WI38 (cell line): Measurements from ENCODE around the gene AHDC1.
"Not testable (repeated sequence)": the region's sequence is repeated elsewhere in the genome, so short reads cannot be mapped to it uniquely, and the experiment has no call there.

Experiments
- H3K4me3 ChIP-seq: 2 replicates; pipeline ENCODE4 v1.5.1; 2011; ENCODE audit warnings: low read depth, mild to moderate bottlenecking, control low read depth, low read length
- TF ChIP-seq, protein P1 (sequence below): IDR thresholded peaks from 2 replicates; pipeline ENCODE4 v1.5.1; 2012; ENCODE audit warnings: low read depth, mild to moderate bottlenecking, control low read depth, low read length

AHDC1 gene

DNA sequence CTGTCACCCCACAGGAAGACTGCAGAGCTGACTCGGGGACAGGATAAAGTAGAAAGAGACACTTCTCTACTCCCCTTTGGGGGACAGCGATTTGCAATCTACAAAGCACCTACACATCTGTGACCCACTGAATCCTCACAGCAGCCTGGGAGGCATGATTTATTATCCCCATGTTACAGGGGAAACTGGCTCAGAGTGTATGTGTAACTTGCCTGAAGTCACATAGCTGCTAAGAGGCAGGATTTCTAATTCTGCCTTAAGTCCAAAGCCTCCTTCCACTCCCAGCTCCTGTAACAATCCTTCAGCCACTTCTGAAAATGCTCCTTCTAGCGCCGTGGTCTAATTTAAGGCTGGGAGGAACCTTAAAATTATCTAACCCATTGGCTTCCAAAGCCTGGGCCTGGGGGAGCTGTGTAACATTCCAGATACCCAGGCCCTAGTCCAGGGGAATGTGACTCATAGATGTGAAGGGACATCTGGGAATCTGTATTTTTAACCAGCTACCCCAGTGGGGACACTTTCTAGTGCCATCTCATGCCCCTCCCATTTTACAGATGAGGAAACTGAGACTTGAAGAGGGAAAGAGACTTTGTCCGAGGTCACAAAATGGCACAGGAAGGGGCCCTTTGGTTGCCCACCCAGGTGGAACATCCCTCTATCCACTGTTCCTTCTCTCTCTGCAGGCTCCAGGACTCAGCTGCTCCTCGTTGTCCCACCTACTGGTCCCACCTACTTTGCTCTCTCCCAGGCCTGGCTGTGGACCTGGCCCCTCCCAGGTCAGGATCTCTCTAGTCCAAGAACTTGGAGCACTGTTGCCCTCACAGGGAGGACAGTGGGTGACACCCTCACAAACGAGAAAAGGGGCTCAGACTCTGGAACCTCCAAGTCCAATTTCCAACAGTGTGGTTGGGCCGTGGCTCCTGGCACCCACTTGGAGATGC lies 48.9 kb downstream of the AHDC1 start:
- H3K4me3 ChIP-seq: no peak overlapping the region
- TF ChIP-seq, protein P1, sequence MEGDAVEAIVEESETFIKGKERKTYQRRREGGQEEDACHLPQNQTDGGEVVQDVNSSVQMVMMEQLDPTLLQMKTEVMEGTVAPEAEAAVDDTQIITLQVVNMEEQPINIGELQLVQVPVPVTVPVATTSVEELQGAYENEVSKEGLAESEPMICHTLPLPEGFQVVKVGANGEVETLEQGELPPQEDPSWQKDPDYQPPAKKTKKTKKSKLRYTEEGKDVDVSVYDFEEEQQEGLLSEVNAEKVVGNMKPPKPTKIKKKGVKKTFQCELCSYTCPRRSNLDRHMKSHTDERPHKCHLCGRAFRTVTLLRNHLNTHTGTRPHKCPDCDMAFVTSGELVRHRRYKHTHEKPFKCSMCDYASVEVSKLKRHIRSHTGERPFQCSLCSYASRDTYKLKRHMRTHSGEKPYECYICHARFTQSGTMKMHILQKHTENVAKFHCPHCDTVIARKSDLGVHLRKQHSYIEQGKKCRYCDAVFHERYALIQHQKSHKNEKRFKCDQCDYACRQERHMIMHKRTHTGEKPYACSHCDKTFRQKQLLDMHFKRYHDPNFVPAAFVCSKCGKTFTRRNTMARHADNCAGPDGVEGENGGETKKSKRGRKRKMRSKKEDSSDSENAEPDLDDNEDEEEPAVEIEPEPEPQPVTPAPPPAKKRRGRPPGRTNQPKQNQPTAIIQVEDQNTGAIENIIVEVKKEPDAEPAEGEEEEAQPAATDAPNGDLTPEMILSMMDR: no peak

DNA sequence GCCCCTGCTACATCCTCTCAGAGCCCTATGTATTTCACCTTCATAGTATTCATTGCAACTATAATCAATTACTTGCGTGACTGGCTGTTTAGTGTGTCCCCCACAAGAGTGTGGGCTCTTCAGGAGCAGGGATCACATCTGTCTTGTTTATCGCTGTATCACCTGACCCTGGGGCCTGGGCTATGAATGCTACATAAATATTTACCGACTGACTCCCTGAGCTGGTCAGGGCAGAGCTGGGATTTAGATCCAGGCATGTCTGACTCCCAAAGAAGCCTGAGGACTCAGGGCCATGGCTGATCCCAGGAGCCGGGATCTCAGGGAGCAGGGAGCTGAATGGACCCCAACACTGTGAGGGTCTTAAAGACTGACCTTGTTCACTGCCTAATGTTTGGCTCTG lies 49.7 kb downstream of the AHDC1 start:
- TF ChIP-seq, protein P1: no peak
- H3K4me3 ChIP-seq: no peak overlapping the region

DNA sequence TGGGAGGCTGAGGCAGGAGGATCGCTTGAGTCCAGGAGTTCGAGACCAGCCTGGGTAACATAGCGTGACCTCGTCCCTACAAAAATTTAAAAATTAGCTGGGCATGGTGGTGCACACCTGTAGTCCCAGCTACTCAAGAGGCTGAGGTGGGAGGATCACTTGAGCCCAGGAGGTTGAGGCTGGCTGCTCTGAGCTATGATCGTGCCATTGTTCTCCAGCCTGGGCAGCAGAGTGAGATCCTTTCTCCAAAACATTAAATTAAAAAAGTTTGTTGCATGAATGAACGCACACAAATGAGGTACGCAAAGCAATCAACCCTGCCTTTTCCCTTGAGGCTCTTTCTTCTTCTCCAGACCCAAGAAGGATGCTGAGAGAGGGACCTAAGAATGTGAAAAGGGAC lies 50.1 kb downstream of the AHDC1 start:
- not testable (repeated sequence) for H3K4me3 ChIP-seq

DNA sequence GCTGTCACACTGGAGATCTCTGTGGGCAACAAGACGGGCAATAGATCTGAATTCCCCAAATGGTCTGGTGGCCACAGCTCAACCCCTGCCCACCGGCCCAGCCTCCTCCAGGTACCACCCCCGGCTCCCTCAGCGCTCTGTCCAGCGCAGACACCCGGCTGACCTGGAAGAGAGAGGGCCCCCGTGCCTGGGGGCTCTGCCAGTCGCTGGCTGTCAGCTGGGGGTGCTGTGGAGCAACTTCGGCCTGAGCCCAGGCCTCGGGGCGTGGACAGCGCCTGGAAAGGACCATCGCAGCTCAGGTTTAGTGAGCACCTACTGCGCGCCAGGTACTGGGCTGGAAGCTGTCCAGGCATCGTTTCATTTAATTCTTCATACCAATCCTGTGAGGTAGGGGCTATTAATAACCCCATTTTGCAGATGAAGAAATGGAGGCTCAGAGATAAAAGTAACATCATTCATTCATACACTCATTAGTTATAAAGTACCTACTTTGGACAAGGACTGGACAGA lies 51.0 kb downstream of the AHDC1 start:
- no peak overlapping the region for H3K4me3 ChIP-seq
- TF ChIP-seq, protein P1: no peak

DNA sequence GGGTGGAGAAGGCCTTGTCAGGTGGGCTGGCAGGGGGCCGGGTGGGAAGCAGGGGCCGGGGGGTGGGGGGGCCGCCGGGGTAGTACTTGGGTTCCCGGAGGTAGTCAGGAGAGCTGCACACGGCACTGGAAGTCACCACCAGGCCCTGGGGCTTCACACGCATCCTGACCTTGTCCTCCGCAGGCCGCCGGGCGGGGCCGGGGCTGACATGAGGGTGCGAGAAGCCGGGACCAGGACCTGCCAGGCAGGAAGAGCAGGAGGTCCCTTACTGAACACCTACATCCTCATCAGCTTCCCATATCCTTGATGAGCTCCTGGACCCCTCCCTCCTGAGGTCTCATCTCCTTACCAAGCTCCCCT lies 52.0 kb downstream of the AHDC1 start:
- TF ChIP-seq, protein P1: no peak
- H3K4me3 ChIP-seq: no peak overlapping the region

DNA sequence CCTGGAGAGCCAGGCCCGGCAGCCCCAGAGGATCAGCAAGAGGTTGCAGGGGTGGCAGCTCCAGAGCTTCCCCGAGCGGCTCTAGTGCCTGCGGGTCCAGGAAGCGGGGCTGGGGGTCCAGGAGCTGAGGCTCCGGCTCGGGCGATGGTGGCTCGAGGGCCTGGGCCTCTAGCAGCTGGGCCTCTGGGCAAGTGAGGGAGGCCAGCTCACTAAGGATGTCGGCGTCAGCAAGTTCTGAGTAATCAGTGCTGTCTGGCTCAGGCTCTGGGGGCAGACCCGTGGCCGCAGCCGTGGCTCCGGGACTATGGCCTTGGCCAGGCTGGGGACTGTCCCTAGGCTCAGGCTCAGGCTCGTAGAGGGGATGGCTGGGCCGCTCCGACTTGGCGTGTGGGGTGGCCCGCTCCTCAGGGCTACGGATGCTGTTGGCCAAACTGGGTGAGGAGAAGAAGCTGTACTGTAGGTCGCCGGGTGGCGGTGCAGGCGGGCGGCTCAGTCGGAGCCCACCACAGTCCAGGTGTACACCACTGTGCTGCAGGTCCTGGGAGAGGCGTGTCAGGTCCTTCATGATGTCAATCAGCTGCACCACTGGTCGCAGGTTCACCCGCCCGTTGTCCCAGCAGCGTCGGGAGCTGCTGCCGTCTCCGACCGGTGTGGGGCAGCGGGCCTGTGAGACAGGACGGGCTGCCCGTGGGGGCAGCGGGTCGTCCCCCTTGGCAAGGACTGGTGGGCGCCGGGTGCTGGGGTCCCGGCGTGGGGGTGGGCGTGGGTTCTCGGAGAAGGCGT lies 52.6 kb downstream of the AHDC1 start:
- TF ChIP-seq, protein P1: no peak
- no peak overlapping the region for H3K4me3 ChIP-seq

DNA sequence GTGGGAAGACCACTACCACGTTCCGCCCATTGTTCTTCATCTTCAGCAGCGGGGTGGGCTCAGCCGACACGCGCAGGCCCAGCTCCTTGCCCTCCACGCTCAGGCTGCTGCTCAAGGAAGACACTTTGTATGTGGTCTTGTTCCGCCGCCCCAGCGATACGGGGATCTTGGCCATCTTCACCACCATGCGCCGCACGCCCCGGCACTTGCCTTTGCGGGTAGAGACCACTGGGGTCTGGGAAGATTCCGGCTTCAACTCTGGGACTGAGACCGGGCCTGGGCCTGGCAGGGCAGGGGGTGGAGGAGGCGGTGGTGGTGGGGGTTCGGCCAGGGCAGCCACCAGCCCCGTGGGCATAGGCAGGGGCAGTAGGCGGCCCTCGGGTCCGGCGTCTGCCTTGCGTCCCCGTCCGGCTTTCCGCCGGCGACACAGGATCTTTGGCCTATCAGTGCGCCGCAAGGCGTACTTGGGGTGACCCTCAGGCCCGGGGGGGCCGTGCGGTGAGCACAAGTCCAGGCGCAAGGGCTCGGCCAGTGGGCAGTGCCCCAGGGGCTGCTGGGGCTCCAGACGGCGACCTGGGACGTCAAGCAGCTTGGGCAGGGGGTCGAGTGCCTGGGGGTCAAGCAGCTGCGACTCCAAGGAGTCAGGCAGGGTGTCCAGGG lies 53.3 kb downstream of the AHDC1 start:
- no peak overlapping the region for H3K4me3 ChIP-seq
- TF ChIP-seq, protein P1: no peak
